Bone marrow (tissue), 2 donors: ENCODE results near the gene RNF4.

Experiments used
- DNase-seq, 2 donors: peaks; one replicate each; lab custom pipeline; 2025; lab: John Stamatoyannopoulos, UW

The RNF4 gene

DNA sequence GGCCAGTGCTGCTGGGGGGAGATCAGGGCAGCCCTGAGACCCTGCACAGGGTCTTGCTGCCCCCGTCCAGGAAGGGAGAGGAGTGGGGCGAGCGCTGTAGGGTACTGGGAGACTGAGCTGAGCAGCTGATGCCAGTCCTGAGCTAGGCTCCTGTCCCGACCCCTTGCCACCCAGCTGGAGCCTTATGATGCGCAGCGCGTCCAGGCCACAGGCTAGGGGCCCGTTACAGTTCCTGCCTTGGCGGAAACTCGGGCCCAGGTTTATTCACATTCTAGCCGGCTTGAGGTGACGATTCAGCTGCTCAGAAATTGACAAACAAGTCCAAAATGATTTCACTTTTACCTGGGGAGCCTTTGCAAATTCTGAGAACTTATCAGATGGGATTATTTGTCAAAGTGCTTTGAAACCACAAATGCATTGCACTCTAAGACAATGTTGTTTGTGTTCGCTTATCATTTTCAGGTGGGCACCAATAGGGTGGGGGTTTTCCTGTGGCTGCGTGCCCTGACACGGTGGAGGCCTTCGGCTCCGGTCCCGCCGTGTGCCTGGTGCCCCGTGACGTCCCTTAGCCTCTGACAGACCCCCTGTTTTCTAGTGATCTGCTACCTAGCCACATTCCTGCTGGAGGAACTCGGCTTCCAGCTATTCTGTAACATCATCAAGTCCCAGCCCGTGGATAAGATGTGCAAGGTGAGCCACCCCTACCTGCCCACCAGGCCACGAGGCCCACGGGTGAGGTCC is 31.3 kb upstream of the RNF4 start:
- no peak for DNase-seq

DNA sequence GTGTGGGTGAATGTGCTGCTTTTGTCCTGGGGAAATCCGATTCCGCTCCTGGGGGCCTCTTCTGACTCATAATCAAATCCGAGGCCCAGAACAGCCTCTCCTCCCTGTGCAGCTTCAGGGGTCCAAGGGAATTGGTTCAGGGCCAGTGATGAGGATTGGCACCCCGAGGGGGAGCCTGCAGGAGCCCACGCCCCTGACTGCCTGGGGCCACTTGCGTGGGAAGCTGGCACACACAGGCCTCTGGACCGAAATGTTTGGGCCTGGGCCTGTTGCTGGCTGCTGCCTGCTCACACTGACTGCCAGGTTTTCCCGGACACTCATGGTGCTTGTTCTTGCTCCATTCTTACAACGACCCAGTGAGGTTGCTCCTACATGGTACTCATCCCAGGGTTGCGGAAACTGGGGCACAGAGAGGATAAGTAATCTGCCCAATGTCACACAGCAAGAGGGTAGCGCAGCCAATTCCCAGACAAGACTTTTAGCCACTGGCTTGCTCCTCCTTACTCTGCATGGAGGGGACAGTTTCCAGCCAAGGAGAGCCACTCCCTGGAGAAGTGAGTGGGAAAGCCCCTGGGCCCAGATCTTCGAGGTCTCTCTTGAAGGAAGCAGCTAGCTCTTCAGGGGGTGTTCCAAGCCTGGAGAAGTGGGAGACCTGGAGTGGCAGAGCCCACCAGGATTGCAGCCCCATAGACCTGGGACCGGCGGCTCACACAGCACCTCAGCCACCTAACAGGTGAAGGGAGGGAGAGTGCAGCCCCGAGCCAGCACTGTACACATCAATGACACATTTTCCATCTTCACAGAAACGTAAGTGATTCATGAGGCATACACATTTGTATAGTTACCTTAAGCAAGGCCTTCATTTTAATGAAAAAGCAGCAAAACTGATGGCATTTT is 29.8 kb upstream of the RNF4 start:
- DNase-seq, result no peak

DNA sequence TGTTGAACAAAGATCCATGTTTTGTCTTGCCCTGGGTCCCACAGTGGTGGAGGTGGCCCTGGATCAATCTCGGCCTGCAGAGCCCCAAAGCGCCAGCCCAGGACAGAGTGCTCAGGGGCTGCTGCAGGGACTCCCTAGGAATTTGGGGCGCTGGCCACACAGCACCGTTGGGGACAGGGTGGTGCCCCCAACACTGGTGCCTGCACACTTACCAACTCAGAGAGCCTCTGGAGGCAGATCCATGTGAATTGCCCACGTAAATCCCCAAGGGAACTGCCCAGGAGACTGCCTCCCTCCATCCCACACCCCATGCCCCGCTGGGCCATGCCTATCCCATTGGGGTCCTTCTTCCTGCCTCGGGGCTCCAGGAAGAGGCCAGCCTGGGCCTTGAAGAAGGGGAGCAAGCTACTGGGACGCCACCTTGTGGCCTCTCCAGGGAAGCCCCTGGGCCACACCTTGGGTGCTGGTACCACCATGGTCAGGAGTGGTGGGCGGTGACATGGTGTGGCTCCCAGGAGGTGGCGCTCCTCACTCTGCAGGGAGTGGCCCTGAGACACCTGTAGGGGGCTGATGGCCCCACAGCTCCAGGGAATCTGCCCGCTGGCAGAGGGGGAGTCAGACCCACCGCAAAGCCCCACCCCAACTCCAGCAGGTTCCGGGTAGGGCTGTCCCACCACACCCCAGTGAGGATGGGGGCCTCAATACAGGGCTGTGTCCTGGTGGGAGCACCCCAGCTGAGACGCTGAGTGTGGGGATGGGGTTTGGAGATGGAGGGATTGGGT is 27.3 kb upstream of the RNF4 start:
- peak; percentile 15 to 46 for DNase-seq

DNA sequence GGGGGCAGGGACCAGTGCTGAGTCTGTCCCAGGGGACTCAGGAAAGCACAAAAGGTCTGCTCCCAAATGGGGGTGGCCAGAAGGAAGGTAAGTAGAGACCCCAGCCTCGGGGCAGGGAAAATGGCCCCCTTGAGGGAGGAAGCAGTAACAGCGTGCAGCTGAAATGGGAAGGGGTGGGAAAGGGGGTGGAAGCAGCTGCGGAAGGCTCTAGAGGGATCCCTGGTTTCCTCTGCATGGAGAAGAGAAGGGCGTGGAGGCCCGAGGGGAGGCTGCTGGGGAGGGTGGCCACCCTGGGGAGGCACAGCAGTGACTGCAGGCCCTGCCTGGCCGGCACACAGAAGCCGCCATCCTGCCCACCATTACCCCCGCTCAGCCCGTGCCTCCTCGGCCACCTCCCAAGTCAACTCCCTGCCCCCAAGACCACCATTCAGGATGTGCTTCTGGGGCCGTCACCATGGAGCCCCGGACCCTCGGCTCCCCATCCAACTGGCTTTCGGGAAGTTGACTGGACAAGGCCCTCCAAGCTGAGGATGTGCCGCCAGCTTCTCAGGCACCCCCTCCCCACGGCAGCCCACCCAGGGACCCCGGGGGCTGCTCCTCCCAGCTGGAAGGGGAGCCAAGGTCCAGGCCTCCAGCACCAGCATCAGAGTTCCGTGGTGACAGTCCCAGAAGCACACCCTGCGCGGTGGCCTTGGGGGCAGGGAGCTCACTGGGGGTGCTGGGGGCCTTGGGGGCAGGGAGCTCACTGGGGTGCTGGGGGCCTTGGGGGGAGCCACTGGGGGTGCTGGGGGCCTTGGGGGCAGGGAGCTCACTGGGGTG is 26.5 kb upstream of the RNF4 start:
- DNase-seq, result no peak

DNA sequence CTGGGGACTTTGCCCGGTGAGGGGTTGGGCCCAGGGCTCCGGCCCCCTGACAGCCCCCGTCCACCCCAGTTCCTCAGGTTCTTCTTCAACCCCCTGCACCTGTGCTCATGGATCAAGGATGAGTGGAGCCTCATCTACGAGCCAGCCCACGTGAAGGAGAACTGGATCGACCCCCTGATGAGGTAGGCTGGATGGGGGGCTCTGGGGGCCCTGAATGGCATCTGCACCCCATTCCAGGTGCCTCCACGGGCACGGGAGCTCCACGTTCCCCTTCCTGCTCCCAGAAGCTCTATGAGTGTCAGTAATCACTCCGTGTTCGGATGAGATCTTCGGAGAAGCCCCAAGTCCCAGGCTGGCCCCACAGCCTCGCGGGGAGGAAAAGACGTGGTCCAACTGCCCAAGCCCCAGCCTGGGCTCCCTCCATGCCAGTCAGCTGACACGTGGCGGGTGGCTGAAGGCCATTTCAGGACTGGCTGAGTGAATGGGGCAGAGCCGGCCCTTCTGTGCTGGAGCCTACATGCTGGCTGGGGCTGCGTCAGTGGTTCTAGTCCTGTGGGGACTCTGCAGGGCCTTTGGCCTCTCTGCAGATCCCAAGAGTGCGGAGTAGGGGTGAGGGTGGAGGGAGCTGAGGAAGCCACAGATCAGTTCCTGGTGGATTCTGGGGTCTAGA is 25.7 kb upstream of the RNF4 start:
- DNase-seq, result no peak

DNA sequence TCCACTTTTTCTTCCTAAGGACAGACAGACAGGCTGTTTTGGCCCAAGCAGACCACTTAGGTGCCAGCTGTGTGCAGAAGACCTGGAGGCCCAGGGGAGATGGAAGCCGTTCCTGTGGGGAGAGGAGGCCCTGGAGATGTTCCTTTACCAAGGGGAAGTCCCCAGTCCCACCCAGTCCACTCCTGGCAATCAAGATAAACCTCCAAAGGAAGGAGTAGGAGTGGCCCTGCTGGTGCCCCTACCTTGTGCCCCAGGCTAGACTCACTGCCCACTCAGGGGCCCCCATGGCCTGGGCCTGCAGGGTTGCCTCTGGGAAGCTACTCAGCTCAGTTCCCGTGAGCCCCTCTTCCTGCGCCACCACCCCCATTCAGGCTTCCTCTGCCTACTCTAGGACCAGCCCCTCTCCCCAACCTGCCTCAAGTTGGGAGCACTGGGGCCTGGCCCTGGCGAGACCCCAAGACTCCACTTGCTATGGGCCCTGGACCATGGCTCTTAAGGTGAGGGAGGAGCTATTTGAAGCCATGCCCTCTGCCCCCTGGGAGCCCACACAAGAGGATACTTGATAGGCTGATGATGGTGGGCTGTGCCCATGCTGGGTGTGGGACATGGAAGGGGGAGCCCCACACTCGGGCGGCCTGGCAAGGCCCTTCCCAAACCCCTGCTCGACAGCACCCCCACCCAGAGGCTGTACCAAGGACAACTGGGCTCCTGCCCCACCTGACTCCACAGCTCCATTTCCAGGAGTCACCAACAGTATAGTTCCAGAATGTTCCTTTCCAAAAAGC is 24.8 kb upstream of the RNF4 start:
- no peak for DNase-seq

DNA sequence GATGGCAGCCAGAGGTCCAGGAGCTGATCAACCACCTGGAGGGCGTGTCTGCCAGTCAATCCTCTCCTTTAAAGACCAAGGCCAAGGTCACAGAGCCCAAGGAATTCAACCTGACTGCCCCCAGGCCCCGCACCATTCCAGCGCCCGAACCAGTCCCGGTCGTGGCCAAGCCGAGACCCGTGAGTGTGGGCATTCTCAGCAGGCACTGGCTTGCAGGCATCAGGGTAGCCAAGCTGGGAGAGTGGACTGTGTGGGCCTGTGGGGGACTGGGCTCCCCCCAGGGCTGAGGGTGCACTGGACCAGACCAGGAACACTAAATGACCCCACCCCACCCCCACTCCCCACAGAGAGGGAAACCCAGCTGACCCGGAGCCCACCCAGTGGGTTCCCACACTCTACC is 23.8 kb upstream of the RNF4 start:
- no peak for DNase-seq

DNA sequence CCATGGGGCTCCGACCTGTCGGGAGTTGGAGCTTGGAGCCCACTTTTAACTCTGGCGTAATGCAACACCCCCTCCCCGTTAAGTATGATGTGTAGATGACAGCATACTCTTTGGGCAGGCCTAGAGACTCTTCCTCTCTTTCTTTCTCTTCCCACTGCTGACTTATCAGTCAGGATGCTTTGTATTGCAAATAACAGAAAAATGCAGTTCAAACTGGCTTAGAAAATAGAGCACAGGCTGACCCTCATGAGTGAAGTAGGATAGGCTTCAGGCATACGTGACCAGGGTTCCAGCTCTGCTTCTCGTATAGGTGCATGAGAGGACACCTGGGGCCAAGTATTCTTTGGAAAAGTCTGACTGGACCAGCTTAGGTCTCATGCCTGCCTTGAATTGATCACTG is 23.3 kb upstream of the RNF4 start:
- DNase-seq, result no peak

DNA sequence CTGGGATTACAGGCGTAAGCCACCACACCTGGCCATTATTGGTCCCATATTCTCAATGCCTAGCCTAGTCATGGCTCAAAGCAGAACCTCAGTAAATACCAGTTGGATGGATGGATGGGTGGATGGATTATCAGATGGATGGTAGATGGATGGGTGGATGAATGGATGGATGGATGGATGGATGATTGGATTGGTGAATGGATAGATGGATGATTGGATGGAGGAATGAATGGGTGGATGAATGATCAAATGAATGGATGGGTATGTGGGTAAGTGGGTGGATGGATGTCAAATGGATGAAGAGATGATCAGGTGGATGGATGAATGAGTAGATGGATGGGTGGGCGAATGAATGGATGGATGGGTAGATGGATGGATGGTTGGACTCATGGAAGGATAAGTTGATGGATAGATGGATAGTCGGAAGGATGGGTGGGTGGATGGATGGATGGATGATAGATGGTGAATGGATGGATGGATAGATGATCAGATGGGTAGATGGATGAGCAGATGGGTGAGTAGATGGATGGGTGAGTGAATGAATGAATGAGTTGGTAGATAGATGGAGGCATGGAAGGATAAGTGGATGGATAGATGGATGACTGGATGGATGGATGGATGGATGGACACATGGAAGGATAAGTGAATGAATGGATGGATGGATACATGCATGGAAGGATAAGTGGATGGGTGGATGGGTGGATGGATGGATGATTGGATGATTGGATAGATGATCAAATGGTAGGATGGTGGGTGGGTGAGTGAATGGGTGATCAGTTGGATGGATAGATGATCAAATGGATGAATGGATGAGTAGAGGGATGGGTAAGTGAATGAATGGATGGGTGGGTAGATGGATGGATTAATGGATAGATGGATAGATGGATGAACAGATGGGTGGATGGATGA is 22.0 kb upstream of the RNF4 start:
- no peak for DNase-seq

DNA sequence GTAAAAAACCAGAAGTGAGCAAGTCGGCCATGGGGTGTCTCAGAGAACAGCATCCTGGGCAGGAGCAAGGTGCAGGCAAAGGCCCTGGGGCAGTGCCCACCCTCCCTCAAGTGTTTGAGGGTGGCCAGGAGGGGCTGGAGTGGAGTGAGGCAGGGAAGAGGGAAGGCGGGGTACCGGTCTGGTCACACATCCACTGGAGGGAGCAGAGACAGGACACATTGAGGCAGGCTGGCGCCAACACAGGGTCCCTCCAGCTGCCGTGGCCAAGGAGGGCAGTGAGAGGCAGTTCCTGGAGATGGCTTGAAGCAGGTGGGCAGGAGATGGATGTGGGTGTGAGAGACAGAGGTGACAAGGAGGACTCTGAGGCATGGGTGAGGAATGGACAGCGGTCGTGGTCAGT is 20.3 kb upstream of the RNF4 start:
- no peak for DNase-seq

DNA sequence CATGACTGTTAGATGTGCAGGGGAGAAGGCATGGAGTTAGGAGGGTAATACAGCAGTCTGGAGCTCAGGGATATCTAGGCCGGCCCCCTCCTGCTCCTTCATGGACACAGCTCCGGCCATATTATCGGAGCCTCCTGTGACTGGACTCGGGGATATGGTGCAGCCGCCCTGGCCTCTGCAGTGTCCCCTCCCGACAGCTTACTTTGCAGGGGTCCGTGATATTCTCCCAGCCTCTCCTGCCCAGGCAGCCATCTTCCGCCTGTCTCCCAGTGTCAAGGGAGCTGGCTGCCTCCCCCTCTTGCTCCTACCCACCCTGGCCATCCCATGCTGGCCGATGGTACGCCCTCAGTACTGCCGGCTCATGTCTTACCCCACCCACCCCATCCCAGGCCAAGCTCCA is 19.9 kb upstream of the RNF4 start:
- no peak for DNase-seq

DNA sequence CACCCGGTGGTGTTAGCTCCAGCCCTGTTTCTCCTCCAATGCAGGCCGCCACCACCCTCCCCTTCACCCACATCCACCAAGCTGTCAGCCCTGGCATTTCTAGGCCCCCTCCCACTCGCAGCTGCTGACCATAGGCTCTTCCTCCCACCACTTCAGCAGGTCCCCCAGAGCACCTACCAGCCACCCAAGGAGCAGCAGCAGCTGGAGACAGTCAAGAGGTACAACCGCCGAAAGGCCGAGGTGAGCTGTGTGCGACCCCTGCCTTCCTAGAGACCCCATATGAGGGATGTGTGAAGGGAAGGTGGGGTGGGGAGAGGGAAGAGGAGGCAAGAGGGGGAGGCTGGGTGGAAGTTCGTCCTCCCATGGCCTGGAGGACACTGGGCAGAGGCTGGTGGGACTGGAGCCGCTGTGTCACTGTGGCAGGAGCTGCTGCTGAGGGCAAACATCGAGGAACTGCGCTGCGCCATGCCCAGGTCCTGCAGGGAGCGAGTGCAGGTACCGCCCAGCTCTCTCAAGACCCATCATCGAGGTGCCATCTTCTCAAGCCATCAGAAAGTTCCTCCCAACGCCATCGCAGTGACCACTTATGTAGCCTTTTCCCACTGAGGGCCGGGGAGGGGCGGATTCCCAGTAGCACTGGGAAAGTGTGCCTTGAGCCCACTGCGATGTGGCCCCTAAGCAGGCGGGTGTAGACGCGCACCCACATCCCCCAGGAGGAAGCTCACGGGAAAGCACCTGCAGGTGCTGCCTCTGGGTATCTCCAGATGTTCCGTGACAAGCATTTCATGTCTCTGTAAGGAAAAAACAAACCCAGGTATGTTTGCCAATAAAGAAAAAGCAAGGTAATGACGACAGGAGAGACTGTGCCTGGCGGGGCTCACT is 19.2 kb upstream of the RNF4 start:
- no peak for DNase-seq

DNA sequence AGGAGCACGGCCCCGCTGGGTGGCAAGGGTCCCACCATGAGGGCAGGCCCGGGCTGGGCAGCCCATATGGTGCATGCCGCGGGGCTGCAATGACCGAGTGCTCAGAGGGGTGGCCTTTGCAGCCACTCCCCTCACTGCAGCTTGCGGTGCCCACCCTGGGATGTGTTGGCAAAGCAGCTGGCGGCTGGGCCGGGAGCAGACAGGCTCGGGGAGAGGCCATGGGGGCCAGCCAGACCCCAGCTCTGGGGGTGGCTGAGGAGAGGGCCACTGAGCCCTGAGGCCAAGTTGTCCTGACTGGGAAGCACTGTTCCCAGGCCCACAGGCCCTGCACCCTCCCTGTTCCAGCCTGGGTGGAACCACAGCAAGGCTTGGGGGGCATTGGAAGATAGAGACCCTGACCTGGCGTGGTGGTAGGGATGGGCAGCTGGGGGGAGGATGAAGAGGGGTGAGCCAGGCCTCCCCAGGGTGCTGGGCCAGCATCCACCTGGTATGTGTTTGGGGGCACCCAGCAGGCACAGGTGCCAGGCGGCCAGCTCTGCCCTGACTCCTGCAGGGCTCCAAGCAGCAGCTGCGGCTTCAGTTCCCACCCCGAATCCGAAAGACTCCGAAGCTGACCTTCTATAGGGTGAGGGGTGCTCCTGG is 18.4 kb upstream of the RNF4 start:
- no peak for DNase-seq

DNA sequence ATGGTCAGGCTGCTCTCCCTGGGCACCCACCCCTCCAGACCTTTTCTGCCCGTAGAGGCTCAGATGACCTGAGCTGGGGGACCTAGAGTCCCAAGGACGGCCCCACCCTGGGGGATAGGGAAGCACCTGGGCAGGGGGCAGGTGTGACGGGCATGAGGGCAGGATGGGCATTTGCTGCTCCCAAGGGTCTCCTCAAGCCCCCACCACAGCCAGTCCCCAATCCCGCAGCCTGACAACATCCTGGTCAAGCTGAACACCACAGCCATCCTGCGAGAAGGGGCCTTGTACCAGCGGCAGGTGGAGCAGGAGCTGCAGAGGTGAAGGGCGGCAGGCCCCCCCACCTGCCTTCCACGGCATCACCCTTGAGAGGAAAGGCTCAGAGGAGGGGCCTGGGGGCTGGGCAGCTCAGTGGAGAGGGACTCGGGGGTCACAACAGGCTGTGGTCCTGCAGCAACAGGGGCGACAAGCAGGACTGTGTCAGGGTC is 17.8 kb upstream of the RNF4 start:
- no peak for DNase-seq

DNA sequence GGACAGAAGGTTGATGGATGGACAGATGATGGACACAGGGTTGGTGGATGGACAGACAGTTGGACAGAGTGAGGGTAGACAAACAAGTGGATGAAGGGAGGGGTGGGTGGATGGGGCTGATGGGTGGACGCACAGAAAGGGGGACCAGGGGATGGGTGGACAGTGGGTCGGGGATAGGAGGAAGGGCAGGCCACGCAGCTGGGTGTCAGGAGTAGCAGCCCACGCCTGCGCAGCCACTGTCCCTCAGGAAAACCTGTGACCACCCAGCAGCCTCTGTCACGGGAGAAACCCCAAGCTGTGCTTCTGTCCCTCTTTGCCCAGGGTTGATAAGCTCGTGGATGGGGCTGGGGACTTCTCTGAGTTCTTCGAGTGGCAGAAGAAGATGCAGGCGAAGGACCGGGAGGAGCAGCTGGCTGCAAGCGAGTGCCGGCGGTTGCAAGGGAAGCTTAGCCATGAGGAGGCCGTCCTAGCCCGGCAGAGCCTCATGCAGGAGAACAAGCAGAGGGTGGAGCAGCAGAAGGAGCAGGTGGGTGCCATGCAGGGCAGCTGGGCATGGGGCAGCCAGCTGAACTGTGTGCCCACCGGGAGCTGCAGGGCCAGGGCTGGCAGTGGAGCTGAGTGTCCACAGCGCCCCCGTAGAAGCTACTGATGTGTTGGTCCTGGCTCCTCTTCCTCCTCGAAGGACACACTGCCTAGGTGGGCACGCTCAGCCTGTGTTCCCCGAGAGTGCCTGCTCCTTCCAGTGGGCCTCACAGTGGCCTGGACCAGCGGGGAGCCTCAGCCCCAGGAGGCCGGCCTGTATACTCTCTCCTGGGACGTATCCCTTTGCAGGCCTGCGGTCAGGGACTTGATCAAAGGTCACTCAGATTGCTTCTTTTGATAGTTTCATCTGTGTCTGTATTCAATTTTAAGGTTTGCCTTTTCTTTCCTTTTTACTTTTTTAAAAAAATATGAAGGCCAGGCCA is 16.8 kb upstream of the RNF4 start:
- DNase-seq, result no peak
